ENCODE measurements around the gene HOXB6. TPM values are rescaled to one million over a fixed set of nuclear protein-coding genes. Genes with fewer than 3 reads are reported as not detected.

The HOXB6 gene
- polyA plus RNA-seq, 2 of the 4 experiments (the other 2 are of a cell fraction) = 10.2 to 14.7 TPM

DNA sequence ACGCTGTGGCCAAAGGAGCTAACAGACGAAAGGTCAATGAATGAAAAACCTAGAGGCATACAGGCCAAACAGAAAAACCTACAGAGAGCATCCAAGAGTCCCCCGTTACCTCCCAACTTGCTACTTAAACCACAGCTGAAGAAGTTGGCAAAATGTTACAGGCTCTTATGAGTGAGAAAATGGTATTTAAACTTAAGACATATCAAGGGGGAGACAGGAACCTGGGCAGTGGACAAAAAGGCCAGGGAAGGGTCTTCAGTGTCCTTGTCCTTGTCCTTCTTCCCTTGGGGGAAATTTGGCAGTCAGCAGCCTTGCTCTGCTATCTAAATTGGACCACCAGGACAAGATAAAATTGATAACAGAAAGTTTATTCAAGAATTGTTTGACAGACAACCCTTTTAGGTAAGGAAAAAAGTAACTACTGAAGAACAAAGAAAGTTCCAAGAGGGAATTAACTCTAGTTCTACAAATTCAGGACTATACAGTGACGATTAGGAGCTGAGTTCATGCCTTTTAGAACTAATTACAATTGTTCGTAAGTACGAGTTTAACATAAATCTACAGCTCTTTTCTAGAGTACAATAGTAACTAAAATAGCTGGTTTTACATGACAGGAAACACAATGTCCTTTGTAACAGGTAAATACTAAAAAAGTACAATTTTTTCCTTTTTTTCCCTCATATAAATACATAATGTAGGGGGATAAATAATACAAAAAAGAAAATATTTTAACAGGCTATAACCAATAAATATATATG lies 56.1 kb downstream of the HOXB6 start:
- ChIA-PET CTCF (interaction anchor here (0.6 to 2.5 kb wide), 3 partner anchors 56 to 469 kb away, joined by 3 to 13 read pairs (median 4); no protein-coding TSS in a partner anchor), POLR2A (no interaction called here)
- DNase-seq (ENCODE audit: low read depth in 1 of 2, low spot score in 1 of 2) = no peak
- Histone ChIP-seq H3K4me1 (peaks cover 22% of the 10 kb centered on the region), H3K9me3 (no peaks in the 10 kb centered on the region), H3K27ac (no peak overlapping the region), H3K4me2 (no peak overlapping the region), H3K4me3 (no peak overlapping the region)
- no peak for FAIRE-seq
- no peak for TF ChIP-seq FOSL2 (IDR thresholded peaks at IDR 0.05)
- no peak for TF ChIP-seq FOSL2 (CRISPR knock-in tag; IDR thresholded peaks at IDR 0.05)
- TF ChIP-seq GATA3 (IDR thresholded peaks at IDR 0.05; ENCODE audit: borderline replicate concordance) = no peak
- TF ChIP-seq PHF8 (IDR thresholded peaks at IDR 0.05; ENCODE audit: borderline replicate concordance, low read depth) = no peak
- TF ChIP-seq, protein P1, sequence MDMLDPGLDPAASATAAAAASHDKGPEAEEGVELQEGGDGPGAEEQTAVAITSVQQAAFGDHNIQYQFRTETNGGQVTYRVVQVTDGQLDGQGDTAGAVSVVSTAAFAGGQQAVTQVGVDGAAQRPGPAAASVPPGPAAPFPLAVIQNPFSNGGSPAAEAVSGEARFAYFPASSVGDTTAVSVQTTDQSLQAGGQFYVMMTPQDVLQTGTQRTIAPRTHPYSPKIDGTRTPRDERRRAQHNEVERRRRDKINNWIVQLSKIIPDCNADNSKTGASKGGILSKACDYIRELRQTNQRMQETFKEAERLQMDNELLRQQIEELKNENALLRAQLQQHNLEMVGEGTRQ (IDR thresholded peaks at IDR 0.05) = no peak
- TF ChIP-seq EHF (CRISPR knock-in tag; IDR thresholded peaks at IDR 0.05) = no peak
- no peak for TF ChIP-seq CHD4 (IDR thresholded peaks at IDR 0.05; ENCODE audit: borderline replicate concordance)
- no peak for TF ChIP-seq CBX8 (IDR thresholded peaks at IDR 0.05)
- no peak for TF ChIP-seq RFX5 (IDR thresholded peaks at IDR 0.05)
- TF ChIP-seq FOXS1 (CRISPR knock-in tag; IDR thresholded peaks at IDR 0.05) = no peak
- no peak for TF ChIP-seq BHLHE40 (IDR thresholded peaks at IDR 0.05; ENCODE audit: low read depth, low read length)
- no peak for TF ChIP-seq POLR2AphosphoS2 (conservative IDR thresholded peaks at IDR 0.05; ENCODE audit: low read length)
- no peak for TF ChIP-seq KDM1A (IDR thresholded peaks at IDR 0.05; ENCODE audit: low read depth)
- TF ChIP-seq MAFK (IDR thresholded peaks at IDR 0.05; ENCODE audit: partially characterized antibody) = no peak
- TF ChIP-seq EHMT2 (IDR thresholded peaks at IDR 0.05; ENCODE audit: low read depth) = no peak
- WGBS (ENCODE audit: missing lambda C conversion rate) = 88% methylated on average over 6 of the region's 6 CpGs
- ATAC-seq = no peak

DNA sequence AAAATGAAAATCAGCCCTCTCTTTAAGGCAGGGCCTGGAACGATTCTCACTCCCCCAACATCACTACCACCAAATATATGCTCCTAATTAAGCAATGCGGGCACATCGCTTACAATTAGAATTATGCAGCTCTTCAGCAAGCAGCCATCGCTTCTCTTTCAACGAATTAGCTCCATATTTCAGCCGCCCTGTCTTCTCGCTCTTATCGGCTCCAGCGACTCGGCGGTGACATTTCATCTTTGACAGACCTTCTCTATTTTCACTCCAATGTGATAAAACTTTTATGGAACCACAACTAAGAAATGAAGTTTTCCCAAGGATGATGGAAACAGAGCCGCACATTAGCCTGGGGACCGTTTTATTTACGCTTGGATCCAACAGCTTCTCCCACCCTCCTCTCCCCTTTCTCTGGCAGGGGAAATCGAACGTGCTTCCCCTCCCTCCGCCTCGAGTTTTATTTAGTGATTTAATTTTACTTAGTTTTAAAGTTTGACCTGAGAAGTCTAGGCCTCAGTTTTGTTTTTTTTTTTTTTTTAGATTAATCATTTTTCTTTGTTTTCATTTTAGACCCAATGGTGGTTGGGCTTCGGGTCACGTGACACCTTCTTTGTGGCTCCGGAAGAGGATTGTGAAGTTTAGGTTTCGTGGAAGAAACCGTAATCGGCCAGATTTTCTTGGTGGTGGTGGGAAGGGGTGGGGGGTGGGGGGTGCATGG lies 56.8 kb downstream of the HOXB6 start:
- H3K4me3 ChIP-seq = no peak overlapping the region

More for the DNA sequence above, 56.8 kb downstream of the HOXB6 start:
- DNase-seq (ENCODE audit: low read depth in 1 of 2, low spot score in 1 of 2) = no peak
- Histone ChIP-seq H3K4me1 (peaks cover 14% of the 10 kb centered on the region), H3K4me2 (no peak overlapping the region), H3K9me3 (no peaks in the 10 kb centered on the region), H3K27ac (no peak overlapping the region)
- TF ChIP-seq FOSB (CRISPR knock-in tag; IDR thresholded peaks at IDR 0.05) (no peak), EHF (CRISPR knock-in tag; IDR thresholded peaks at IDR 0.05) (no peak), MAZ (IDR thresholded peaks at IDR 0.05; ENCODE audit: borderline replicate concordance, low read depth, low read length) (no peak), CBX8 (IDR thresholded peaks at IDR 0.05) (no peak), ESRRA (IDR thresholded peaks at IDR 0.05; ENCODE audit: borderline replicate concordance, low read length) (no peak), ZFP36 (IDR thresholded peaks at IDR 0.05; ENCODE audit: borderline replicate concordance, partially characterized antibody) (no peak), MYC (IDR thresholded peaks at IDR 0.05; ENCODE audit: borderline replicate concordance, low read length) (no peak), KDM1A (IDR thresholded peaks at IDR 0.05; ENCODE audit: low read depth) (no peak), HOXB5 (CRISPR knock-in tag; IDR thresholded peaks at IDR 0.05) (no peak), RNF2 (IDR thresholded peaks at IDR 0.05; ENCODE audit: borderline replicate concordance, low read depth) (no peak), NFE2L2 (conservative IDR thresholded peaks at IDR 0.05; ENCODE audit: low read length) (no peak), HOXB13 (CRISPR knock-in tag; IDR thresholded peaks at IDR 0.05; ENCODE audit: low read depth) (no peak), HDAC2 (IDR thresholded peaks at IDR 0.05) (no peak), CHD2 (IDR thresholded peaks at IDR 0.05; ENCODE audit: low read length, partially characterized antibody) (no peak), TFCP2L1 (CRISPR knock-in tag; IDR thresholded peaks at IDR 0.05) (no peak)
- TF ChIP-seq, protein P2, sequence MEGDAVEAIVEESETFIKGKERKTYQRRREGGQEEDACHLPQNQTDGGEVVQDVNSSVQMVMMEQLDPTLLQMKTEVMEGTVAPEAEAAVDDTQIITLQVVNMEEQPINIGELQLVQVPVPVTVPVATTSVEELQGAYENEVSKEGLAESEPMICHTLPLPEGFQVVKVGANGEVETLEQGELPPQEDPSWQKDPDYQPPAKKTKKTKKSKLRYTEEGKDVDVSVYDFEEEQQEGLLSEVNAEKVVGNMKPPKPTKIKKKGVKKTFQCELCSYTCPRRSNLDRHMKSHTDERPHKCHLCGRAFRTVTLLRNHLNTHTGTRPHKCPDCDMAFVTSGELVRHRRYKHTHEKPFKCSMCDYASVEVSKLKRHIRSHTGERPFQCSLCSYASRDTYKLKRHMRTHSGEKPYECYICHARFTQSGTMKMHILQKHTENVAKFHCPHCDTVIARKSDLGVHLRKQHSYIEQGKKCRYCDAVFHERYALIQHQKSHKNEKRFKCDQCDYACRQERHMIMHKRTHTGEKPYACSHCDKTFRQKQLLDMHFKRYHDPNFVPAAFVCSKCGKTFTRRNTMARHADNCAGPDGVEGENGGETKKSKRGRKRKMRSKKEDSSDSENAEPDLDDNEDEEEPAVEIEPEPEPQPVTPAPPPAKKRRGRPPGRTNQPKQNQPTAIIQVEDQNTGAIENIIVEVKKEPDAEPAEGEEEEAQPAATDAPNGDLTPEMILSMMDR (IDR thresholded peaks at IDR 0.05) = no peak
- TF ChIP-seq, protein P3, sequence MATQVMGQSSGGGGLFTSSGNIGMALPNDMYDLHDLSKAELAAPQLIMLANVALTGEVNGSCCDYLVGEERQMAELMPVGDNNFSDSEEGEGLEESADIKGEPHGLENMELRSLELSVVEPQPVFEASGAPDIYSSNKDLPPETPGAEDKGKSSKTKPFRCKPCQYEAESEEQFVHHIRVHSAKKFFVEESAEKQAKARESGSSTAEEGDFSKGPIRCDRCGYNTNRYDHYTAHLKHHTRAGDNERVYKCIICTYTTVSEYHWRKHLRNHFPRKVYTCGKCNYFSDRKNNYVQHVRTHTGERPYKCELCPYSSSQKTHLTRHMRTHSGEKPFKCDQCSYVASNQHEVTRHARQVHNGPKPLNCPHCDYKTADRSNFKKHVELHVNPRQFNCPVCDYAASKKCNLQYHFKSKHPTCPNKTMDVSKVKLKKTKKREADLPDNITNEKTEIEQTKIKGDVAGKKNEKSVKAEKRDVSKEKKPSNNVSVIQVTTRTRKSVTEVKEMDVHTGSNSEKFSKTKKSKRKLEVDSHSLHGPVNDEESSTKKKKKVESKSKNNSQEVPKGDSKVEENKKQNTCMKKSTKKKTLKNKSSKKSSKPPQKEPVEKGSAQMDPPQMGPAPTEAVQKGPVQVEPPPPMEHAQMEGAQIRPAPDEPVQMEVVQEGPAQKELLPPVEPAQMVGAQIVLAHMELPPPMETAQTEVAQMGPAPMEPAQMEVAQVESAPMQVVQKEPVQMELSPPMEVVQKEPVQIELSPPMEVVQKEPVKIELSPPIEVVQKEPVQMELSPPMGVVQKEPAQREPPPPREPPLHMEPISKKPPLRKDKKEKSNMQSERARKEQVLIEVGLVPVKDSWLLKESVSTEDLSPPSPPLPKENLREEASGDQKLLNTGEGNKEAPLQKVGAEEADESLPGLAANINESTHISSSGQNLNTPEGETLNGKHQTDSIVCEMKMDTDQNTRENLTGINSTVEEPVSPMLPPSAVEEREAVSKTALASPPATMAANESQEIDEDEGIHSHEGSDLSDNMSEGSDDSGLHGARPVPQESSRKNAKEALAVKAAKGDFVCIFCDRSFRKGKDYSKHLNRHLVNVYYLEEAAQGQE (IDR thresholded peaks at IDR 0.05) = no peak
- TF ChIP-seq, protein P4, sequence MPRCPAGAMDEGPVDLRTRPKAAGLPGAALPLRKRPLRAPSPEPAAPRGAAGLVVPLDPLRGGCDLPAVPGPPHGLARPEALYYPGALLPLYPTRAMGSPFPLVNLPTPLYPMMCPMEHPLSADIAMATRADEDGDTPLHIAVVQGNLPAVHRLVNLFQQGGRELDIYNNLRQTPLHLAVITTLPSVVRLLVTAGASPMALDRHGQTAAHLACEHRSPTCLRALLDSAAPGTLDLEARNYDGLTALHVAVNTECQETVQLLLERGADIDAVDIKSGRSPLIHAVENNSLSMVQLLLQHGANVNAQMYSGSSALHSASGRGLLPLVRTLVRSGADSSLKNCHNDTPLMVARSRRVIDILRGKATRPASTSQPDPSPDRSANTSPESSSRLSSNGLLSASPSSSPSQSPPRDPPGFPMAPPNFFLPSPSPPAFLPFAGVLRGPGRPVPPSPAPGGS (IDR thresholded peaks at IDR 0.05) = no peak
- CTCF ChIA-PET = interaction anchor here (1.1 to 2.5 kb wide), 5 partner anchors 12 to 332 kb away, joined by 3 to 13 read pairs (median 5); partner anchors contain the start of gene HOXB5
- WGBS (ENCODE audit: missing lambda C conversion rate) = 95% methylated on average over 24 of the region's 24 CpGs
- POLR2A ChIA-PET = interaction anchor here (1.4 kb wide), 1 partner anchor 7 kb away, joined by 3 read pairs; no protein-coding TSS in a partner anchor
- FAIRE-seq = no peak
- no peak for ATAC-seq

Data from A549 (cell line).